ENCODE results near the gene CPXM2. TPM values are rescaled to one million over a fixed set of nuclear protein-coding genes. Genes with fewer than 3 reads are reported as not detected.

Gene CPXM2
- total RNA-seq, 2 experiments from 2014 or later = not detected

GRCh38 chr10:123798856-123799255 lies 92.8 kb downstream of the CPXM2 start:
- no peaks in the 10 kb centered on the region for H3K9me2 ChIP-seq (ENCODE audit: insufficient read depth, low read length)
- no peak overlapping the region for H3K27ac ChIP-seq (ENCODE audit: low read depth, low read length, poor library complexity, severe bottlenecking)
- no peaks in the 10 kb centered on the region for H3K79me2 ChIP-seq (ENCODE audit: insufficient read depth, low read depth, low read length)
- H2AFZ ChIP-seq (ENCODE audit: low read length) = no peak overlapping the region
- no peak for DNase-seq (ENCODE audit: low spot score)
- TF ChIP-seq, protein P1, sequence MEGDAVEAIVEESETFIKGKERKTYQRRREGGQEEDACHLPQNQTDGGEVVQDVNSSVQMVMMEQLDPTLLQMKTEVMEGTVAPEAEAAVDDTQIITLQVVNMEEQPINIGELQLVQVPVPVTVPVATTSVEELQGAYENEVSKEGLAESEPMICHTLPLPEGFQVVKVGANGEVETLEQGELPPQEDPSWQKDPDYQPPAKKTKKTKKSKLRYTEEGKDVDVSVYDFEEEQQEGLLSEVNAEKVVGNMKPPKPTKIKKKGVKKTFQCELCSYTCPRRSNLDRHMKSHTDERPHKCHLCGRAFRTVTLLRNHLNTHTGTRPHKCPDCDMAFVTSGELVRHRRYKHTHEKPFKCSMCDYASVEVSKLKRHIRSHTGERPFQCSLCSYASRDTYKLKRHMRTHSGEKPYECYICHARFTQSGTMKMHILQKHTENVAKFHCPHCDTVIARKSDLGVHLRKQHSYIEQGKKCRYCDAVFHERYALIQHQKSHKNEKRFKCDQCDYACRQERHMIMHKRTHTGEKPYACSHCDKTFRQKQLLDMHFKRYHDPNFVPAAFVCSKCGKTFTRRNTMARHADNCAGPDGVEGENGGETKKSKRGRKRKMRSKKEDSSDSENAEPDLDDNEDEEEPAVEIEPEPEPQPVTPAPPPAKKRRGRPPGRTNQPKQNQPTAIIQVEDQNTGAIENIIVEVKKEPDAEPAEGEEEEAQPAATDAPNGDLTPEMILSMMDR (conservative IDR thresholded peaks at IDR 0.05; ENCODE audit: low read length) = no peak
- TF ChIP-seq EZH2phosphoT487 (IDR thresholded peaks at IDR 0.05; ENCODE audit: borderline replicate concordance, low read depth, low read length) = no peak
- H4K20me1 ChIP-seq (ENCODE audit: insufficient read depth, low read length) = no peaks in the 10 kb centered on the region
- H3K4me3 ChIP-seq (ENCODE audit: low read depth, low read length, poor library complexity, severe bottlenecking) = no peak overlapping the region
- H3K9me3 ChIP-seq (ENCODE audit: low read length) = no peaks in the 10 kb centered on the region
- no TSS peak for BruUV-seq (replicated peaks)
- intact Hi-C loops (cut with micrococcal nuclease; ENCODE audit: unreplicated experiment) = no loop called here
- H3K4me2 ChIP-seq (ENCODE audit: low read length) = no peak overlapping the region
- ChIA-PET CTCF (ENCODE audit: unreplicated experiment) (no interaction called here), POLR2A (interaction anchor here (0.7 kb wide), 1 partner anchor 315 kb away, joined by 3 read pairs; no protein-coding TSS in a partner anchor)
- H3K36me3 ChIP-seq (ENCODE audit: insufficient read depth, low read length) = no peaks in the 10 kb centered on the region
- H3K4me1 ChIP-seq (ENCODE audit: insufficient read depth, low read length, poor library complexity, severe bottlenecking) = no peaks in the 10 kb centered on the region

GRCh38 chr10:123797813-123798212 lies 93.8 kb downstream of the CPXM2 start:
- Histone ChIP-seq H3K4me2 (ENCODE audit: low read length) (no peak overlapping the region), H3K27ac (ENCODE audit: low read depth, low read length, poor library complexity, severe bottlenecking) (no peak overlapping the region), H3K4me3 (ENCODE audit: low read depth, low read length, poor library complexity, severe bottlenecking) (no peak overlapping the region), H3K79me2 (ENCODE audit: insufficient read depth, low read depth, low read length) (no peaks in the 10 kb centered on the region), H2AFZ (ENCODE audit: low read length) (no peak overlapping the region), H3K9me2 (ENCODE audit: insufficient read depth, low read length) (no peaks in the 10 kb centered on the region), H3K4me1 (ENCODE audit: insufficient read depth, low read length, poor library complexity, severe bottlenecking) (no peaks in the 10 kb centered on the region), H3K36me3 (ENCODE audit: insufficient read depth, low read length) (no peaks in the 10 kb centered on the region), H3K9me3 (ENCODE audit: low read length) (no peaks in the 10 kb centered on the region), H4K20me1 (ENCODE audit: insufficient read depth, low read length) (no peaks in the 10 kb centered on the region)
- CTCF ChIA-PET (ENCODE audit: unreplicated experiment) = no interaction called here
- intact Hi-C loops (cut with micrococcal nuclease; ENCODE audit: unreplicated experiment) = no loop called here
- DNase-seq (ENCODE audit: low spot score) = no peak
- no peak for TF ChIP-seq EZH2phosphoT487 (IDR thresholded peaks at IDR 0.05; ENCODE audit: borderline replicate concordance, low read depth, low read length)
- TF ChIP-seq, protein P1 (conservative IDR thresholded peaks at IDR 0.05; ENCODE audit: low read length) = no peak
- no TSS peak for BruUV-seq (replicated peaks)
- POLR2A ChIA-PET = no interaction called here

DNA sequence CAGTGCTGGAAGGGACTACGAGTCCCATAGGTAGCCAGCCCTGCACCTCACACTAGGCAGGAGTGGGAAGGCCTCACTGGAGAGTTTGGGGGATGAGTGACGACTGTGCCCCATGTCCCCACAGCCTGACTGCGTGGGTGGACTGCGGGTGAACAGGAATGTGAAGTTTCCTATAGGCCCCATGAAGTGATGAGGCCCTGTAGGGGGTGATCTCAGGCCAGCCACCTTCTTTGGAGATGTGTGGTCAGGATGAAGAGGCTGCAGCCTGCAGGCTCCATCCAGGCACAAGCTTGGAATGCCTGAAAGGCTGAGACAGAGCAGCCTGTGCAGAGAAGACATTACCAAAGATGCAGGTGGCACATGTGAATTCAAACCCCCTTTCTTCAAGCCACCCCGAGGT lies 94.9 kb downstream of the CPXM2 start:
- H3K9me3 ChIP-seq (ENCODE audit: low read length) = no peaks in the 10 kb centered on the region
- no peaks in the 10 kb centered on the region for H3K36me3 ChIP-seq (ENCODE audit: insufficient read depth, low read length)
- no peaks in the 10 kb centered on the region for H3K79me2 ChIP-seq (ENCODE audit: insufficient read depth, low read depth, low read length)
- no peaks in the 10 kb centered on the region for H4K20me1 ChIP-seq (ENCODE audit: insufficient read depth, low read length)
- no peak overlapping the region for H3K27ac ChIP-seq (ENCODE audit: low read depth, low read length, poor library complexity, severe bottlenecking)
- H3K9me2 ChIP-seq (ENCODE audit: insufficient read depth, low read length) = no peaks in the 10 kb centered on the region
- TF ChIP-seq, protein P1 (conservative IDR thresholded peaks at IDR 0.05; ENCODE audit: low read length) = no peak
- intact Hi-C loops (cut with micrococcal nuclease; ENCODE audit: unreplicated experiment) = no loop called here
- DNase-seq (ENCODE audit: low spot score) = no peak
- BruUV-seq (replicated peaks) = no TSS peak
- no peak overlapping the region for H3K4me2 ChIP-seq (ENCODE audit: low read length)
- ChIA-PET POLR2A (no interaction called here), CTCF (ENCODE audit: unreplicated experiment) (no interaction called here)
- no peaks in the 10 kb centered on the region for H3K4me1 ChIP-seq (ENCODE audit: insufficient read depth, low read length, poor library complexity, severe bottlenecking)
- no peak overlapping the region for H3K4me3 ChIP-seq (ENCODE audit: low read depth, low read length, poor library complexity, severe bottlenecking)
- no peak overlapping the region for H2AFZ ChIP-seq (ENCODE audit: low read length)

Measured in OCI-LY7 (cell line).